Stimulated activated CD8-positive, alpha-beta memory T cell treated with anti-CD3 and anti-CD28 coated beads, Interleukin-4, amount 100 ng/mL, for 48 hours (primary cell): ENCODE data around the gene SPN.
A peak's percentile ranks its signal among the peaks of the same experiment; 100 is the strongest.
"Not testable (repeated sequence)": the region's sequence is repeated elsewhere in the genome, so short reads cannot be mapped to it uniquely, and the experiment has no call there.

Source experiments
- DNase-seq: peaks from one replicate; pipeline ENCODE4 v3.0.0-alpha.2; 2020

The SPN gene

DNA sequence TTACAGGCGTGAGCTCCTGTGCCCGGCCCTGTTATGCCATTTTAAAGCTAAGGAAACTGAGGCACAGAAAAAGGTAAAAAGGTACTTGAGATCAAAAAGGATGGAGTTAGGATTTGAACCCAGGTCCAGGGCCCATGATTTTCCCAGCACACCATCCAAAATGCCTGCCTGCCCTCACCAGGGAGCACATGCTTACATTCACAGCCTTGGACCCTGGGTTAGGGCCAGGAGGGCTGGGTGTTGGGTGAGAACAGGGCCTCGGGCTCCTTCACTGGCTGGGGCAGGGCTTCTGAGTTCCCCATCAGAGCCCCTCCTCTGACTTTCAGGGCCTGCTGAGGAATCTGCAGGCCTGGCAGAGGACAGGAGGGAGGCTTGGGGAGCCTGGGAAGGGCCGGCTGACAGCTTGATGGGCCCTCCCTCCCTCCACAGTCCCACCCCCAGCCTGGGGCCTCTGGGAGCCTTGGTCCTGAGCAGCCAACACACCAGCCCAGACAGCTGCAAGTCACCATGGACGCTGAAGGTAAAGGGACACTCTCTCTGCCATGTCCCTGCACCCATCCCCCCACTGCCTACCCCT is 15.7 kb downstream of the SPN start, which contains the start of gene QPRT:
Gene QPRT, plus strand, starts transcription at position 490 of the 577 bp plus-strand sequence. Its CDS starts 18 bp downstream, at position 508.
- no peak for DNase-seq

DNA sequence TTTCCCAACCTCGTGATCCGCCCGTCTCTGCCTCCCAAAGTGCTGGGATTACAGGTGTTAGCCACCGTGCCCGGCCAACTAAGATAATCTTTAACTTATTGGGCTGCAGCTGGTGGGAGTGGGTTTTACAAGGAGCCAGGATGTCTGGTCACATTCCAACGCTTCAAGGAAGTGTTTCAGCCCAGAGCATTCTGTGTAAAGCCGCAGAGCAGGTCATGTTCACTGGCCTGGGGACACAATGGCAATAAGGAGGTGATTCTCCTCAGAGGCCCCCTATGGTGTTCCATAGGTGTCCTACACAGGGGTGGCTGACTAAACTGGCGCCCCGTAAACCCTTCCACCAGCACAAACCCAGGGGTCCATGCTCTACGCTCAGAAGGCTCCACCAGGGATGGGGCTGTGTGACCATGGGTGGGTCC is 17.1 kb downstream of the SPN start:
- DNase-seq = no peak

DNA sequence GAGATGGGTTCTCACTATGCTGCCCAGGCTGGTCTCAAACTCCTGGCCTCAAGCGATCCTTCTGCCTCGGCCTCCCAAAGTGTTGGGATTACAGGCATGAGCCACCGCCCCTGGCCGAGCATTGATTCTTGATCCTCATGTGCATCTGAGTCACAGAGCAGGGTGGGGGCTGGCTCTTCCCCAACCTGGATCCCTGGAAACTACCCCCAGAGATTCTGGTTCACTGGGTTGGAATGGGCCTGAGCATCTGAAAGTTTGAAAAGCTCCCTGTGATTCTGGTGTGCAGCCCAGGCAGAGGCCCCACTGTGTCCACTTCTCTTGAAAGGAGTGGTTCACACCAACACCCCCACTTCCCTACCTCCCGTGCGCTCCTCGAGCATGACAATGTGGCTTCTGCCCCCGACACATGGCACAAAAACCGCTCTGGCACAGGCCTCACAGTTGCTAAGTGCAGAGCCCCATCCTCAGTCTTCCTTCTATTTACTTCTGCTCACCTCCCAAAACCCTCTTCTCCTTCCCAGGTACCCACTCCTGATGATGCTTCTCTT is 20.6 kb downstream of the SPN start:
- DNase-seq = no peak

DNA sequence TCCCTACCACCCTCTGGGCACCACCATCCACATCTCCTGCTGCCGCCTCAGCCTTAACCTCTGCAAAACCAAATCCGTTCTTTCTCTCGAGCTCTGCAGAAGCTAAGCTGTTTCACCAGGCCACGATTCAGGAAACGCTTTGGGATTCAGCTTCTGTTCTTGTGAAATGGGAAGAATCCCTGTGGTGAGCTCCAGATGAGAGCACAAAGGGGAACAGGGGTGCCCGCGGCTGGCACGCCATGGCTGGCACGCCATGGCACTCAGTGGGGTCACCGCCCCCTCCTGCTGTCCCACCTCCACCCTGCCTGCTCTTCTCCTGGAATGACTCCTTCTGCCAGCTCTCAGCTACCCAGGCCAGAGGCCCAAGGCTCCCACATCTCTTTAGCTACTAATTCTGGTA is 21.6 kb downstream of the SPN start:
- no peak for DNase-seq

DNA sequence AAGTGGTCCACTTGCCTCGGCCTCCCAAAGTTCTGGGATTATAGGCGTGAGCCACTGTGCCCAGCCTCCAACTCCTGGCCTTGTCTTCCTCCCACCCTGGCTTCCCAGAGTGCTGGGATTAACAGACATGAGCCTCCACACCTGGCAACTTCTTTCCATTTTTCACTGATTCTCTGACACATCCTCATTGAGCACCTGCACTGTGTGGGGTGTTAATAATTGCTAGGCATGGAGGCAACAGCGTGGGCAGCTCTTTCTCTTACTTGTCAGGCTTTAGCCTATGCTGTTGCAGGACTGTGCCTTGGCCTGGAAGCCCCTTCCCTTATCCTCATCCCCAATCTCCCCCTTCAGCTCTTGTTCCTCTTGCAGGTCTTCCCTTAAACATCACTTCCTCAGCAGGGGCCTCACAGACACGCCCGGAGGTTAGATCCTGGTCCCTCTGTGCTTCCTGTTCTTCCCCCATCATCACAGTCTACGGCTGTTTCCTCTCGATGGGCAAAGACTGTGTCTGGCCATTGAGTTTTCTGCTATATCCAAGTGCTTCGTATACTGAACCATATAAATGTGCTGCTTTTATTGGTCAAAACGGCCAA is 23.8 kb downstream of the SPN start:
- no peak for DNase-seq

DNA sequence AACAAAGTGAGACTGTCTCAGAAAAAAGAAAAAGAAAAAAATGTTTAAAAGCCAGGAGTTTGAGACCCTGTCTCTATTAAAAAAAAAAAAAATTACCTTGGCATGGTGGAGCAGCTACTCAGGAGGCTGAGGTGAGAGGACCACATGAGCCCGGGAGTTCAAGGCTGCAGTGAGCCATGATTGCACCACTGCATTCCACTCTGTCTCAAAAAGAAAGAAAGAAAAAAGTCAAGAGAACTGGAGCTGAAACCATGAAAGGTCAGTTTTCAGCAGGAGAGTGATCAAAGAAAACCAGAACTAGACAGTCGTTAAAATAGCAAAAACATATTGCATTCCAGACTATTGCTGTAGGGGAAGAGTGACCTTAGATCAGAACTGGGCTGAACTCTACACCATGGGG is 24.7 kb downstream of the SPN start:
- DNase-seq = no peak

DNA sequence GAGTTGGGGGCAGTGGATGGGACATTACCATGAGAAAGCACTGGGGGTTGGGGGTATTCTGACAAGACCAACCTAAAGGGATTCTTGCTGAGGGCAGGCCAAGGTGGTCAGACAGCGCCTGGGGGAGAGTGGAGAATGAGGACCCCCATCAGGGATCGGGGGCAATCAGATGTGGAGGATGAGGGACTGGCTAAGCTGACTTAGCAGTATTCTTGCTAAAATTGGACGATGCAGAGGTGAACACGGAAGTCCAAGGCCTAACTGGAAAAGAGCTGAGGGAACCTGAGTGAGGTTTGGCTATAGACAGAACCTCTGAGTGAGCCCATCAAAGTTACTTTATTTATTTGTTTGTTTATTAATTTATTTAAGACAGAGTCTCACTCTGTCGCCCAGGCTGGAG is 25.1 kb downstream of the SPN start:
- DNase-seq = no peak

DNA sequence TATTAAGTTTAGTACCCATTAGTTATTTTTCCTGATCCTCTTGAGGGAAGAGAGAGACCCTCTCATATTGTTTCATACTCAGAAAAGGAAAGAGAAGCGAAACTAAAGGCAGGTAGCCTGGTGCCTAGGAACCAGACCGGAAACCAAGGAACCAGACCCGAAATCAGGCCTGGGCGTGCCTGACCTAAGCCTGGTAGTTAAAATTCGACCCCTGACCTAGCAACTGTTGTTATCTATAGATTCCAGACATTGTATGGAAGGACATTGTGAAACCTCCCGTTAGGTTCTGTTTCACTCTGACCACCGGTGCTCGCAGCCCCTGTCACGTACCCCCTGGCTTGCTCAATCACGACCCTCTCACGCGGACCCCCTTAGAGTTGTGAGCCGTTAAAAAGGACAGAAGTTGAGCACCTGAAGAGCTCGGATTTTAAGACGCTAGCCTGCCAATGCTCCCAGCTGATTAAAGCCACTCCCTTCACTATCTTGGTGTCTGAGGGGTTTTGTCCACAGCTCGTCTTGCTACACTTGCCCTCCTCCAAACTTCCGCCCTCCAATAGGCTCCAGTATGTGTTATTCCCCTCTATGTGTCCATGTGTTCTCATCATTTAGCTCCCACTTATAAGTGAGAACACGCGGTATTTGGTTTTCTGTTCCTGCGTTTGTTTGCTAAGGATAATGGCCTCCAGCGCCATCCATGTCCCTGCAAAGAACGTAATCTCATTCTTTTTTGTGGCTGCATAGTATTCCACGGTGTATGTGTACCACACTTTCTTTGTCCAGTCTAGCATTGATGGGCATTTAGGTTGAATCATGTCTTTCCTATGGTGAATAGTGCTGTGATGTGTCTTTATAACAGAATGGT is 26.7 kb downstream of the SPN start:
- DNase-seq = not testable (repeated sequence)

DNA sequence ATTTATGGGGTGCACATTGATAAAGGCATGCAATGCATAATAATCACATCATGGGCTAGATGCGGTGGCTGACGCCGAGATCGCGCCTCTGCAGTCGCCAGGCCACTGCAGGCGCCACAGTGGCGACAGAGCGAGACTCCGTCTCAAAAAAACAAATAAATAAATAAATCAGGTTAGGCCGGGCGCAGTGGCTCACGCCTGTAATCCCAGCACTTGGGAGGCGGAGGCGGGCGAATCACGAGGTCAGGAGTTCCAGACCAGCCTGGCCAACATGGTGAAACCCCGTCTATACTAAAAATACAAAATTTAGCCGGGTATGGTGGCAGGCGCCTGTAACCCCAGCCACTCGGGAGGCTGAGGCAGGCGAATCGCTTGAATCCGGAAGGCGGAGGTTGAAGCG is 29.6 kb downstream of the SPN start:
- DNase-seq = not testable (repeated sequence)

DNA sequence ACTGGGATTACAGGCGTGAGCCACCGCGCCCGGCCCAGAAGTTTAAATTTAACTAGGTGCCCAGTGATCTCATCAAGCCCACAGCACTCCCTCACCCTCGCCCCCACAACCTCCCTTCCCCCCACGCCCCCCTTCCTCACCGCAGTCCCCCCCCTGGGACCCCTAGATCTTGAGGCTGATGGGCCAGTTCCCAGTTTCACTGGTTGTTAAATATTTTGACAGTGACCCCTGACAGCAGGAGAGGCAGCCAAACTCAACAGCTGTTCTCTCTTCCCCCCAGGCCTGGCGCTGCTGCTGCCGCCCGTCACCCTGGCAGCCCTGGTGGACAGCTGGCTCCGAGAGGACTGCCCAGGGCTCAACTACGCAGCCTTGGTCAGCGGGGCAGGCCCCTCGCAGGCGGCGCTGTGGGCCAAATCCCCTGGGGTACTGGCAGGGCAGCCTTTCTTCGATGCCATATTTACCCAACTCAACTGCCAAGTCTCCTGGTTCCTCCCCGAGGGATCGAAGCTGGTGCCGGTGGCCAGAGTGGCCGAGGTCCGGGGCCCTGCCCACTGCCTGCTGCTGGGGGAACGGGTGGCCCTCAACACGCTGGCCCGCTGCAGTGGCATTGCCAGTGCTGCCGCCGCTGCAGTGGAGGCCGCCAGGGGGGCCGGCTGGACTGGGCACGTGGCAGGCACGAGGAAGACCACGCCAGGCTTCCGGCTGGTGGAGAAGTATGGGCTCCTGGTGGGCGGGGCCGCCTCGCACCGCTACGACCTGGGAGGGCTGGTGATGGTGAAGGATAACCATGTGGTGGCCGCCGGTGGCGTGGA is 31.5 kb downstream of the SPN start:
- DNase-seq = no peak

DNA sequence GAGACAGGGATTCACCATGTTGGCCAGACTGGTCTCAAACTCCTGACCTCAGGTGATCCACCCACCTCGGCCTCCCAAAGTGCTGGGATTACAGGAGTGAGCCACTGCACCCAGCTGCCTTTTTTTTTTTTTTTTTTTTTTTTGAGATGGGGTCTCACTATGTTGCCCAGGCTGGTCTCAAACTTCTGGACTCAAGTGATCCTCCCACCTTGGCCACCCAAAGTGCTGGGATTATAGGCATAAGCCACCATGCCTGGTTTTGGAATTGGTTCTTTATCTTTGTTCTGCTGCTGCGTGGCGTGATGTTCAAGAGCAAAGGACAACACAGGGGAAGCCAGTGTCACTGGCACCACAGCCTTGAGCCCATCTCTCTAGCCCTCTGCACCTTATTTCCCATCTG is 32.6 kb downstream of the SPN start:
- not testable (repeated sequence) for DNase-seq

DNA sequence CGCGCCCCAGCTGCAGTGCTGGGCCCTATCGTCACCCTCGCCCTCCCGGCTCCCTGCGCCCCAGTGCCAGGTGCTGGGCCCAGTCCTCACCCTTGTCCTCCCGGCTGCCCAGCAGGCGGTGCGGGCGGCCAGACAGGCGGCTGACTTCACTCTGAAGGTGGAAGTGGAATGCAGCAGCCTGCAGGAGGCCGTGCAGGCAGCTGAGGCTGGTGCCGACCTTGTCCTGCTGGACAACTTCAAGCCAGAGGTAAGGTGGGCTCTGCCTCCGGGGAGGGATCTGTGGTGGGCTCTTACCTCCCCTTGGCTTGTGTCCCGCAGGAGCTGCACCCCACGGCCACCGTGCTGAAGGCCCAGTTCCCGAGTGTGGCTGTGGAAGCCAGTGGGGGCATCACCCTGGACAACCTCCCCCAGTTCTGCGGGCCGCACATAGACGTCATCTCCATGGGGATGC is 33.9 kb downstream of the SPN start:
- DNase-seq = no peak

DNA sequence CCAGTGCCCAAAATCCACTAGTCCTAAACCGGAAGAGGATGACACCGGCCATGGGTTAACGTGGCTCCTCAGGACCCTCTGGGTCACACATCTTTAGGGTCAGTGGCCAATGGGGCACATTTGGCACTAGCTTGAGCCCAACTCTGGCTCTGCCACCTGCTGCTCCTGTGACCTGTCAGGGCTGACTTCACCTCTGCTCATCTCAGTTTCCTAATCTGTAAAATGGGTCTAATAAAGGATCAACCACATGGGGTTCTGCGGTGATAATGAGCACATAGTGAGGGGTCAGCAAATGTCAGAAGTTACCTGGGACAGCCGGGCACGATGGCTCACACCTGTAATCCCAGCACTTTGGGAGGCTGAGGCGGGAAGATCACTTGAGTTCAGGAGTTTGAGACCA is 34.3 kb downstream of the SPN start:
- DNase-seq = no peak

DNA sequence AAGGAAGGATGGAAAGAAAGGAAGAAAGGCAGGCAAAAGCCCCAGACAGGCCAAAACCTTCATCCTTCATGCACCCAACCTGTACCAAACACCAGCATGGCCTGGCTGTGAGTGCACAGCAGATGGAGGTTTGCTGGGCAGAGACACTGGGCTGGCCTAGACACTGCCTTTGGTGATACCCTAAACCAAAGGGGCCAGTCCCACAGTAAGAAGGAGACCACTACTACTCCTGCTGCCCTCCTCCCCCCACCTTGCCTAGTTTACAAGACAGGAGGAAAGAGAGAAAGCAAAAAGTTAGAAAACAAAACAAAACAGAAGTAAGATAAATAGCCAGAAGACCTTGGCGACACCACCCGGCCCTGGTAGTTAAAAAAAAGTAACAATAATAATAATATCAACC is 35.0 kb downstream of the SPN start:
- no peak for DNase-seq

DNA sequence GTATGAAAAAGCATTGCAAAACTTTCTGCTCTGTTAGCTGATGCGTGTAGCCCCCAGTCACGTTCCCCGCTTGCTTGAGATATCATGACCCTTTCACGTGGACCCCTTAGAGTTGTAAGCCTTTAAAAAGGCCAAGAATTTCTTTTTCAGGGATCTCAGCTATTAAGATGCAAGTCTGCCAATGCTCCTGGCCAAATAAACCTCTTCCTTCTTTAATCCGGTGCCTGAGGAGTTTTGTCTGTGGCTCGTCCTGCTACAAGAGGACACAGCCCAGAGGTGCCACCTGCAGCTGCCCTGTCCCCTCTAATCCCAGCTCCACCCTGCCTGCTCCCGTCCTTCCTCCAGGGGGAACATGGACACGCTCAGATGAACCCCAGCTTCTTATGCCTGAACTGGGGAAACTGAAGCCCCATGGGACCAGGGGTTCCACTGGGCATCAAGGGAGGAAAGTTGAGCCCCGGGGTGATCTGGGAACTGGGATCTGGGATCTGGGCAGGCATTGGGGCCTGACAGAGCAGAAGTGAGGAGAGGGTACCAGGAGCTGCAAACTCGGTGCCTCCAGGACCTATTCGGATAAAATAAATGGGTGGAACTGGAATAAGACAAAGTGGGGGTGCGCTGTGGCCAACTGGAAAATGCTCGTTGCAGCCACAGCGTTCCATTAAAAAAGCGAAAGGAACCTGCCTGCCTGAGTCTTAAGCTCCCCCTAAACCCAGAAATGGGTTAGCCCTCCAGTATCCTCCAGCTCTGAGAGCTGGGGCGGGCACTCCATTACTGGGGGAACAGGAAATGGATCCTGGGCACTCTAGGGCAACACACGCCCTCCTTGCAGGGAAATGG is 35.7 kb downstream of the SPN start:
- no peak for DNase-seq

DNA sequence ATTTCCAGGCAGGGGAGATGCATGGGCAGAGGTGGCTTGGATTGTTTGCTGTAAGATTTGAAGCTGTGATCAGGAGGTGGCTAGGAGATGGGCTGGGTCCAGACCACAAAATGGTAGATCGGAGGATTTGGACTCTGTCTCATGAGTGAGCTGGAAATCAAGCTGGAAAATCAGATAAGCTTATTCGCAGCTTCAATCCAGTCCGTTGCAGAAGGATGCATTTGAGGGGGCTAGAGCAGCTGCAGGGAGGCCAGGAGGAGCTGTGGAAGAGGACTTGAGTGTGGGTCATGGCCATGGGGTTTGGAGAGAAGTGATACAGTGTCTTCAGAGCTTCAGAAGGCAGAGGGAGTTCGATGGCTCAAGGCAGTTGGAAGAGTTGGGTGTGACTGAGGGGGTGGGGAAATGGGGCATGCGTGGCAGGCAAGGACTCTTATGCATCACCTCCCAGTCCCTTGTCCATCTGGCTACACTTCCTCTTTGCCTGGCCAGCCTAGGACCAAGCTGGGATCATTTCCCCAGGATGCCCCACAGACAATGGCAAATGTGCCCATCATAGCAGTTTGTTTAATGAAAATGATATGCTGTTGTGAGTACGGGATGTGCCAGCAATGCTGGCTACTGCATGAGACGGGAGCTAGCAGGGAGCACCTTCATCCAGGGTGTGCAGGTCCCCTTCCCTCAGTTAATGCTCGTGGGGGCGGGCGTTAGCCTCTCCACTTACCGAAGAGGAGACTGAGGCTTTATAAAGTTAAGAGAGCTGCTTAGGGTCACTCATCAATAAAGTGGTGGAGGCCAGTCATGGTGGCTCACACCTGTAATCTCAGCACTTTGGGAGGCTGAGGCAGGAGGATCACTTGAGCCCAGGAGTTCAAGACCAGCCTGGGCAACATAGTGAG is 36.5 kb downstream of the SPN start:
- DNase-seq = no peak

DNA sequence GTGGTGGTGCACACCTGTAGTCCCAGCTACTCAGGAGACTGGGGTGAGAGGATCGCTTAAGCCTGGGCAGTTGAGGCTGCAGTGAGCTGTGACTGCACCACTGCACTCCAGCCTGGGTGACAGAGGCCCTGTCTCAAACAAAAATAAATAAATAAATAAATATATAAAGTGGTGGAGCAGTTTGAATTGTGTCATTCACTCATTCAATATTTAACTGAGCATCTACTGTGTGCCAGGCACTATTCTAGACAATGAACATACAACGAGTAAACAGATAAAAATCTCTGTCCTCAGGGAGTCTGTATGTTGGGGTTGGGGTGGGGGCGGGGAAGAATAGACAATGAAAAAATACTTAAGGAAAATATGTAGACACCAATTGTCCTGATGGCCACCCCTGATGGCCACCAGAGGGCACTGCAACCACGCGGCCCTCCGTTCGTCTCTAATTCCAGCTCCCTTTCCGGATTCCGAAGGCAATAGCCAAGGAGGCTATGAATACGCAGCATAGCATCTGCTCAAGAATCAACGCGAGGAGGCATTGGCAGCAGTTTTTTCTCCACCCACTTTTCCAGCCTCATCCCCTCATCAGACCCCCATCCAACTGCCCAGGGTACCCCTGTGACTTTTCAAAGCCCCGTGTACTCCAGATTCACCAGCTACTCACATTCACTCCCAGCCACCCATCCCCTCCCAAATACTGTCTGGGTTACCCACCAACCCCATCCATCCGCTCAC is 37.4 kb downstream of the SPN start:
- peak; percentile 81 for DNase-seq

DNA sequence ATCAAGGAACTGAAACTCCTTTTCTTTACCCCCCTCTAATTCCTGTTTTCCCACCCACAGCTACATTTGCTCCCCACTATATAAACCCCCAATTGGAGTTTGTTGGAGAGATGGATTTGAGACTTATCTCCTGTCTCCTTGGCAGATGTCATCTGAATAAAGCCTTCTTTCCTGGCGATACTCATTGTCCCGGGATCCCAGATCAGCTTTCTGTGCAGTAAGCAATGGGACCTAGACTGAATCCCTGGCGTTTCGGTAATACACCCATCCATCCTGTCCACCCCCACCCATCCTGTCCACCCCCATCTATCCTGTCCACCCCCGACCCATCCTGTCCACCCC is 38.1 kb downstream of the SPN start:
- DNase-seq = no peak

DNA sequence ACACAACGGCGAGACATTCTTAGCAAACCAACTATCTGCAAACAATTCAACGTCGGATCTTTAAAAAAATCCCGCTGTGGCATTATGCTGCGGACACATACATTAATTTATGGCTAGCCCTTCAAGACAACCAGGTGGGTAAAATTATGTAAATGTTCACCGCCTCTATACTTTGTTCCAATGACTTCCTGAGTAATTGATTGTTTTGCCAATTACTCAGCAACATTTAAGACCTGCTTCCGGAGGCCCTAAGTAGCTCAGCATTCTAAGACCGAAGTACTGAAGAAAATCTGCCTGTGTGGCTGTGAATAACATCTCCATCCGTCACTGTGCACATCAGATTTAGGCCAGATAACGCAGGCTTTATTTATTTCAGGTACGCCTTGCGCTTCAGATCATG is 39.2 kb downstream of the SPN start:
- no peak for DNase-seq

DNA sequence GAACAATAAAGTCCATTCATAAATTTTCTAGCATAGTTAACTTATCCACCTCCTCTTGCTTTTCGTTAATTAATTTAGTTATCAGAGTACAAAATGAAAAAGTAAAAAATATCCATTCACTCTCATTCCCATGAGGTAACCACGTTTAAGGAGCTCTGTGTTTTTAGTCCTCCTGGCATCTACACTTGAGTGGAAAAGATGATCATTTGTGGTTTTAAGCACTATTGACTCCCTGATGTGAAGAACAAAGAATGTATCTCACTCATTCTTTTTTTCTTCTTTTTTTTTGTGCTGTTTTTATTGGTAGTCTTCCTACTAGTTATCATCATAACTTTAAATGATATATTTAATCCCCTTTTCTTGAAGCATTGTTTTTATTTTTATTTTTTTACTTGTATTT is 42.0 kb downstream of the SPN start:
- DNase-seq = no peak
